ENCODE measurements around the gene KCNJ11. TPM values are rescaled to one million over a fixed set of nuclear protein-coding genes. Genes with fewer than 3 reads are reported as not detected.

The KCNJ11 gene
- total RNA-seq, 1 donor from 2014 or later, result 18.6 TPM

- H3K4me1 Mint-ChIP-seq (ENCODE audit: unreplicated experiment), result peaks cover 8% of the 10 kb centered on the region
- H3K4me3 Mint-ChIP-seq, result no peak overlapping the region
- H3K27ac Mint-ChIP-seq, result peak overlapping the region; percentile 55
- H3K9me3 Mint-ChIP-seq, result no peaks in the 10 kb centered on the region
- TF ChIP-seq CTCF (conservative IDR thresholded peaks at IDR 0.05), result peak; percentile 45
- H3K27me3 Mint-ChIP-seq, result peaks cover 2% of the 10 kb centered on the region
- no peak for DNase-seq (ENCODE audit: extremely low spot score, unreplicated experiment)
- H3K36me3 Mint-ChIP-seq, result no peaks in the 10 kb centered on the region
Measured at GRCh38 chr11:17405232-17406005, 17.0 kb upstream of the KCNJ11 start.

- Mint-ChIP-seq H3K36me3 (no peaks in the 10 kb centered on the region), H3K4me3 (no peak overlapping the region), H3K27ac (no peak overlapping the region), H3K27me3 (peaks cover 6% of the 10 kb centered on the region), H3K4me1 (ENCODE audit: unreplicated experiment) (peaks cover 8% of the 10 kb centered on the region), H3K9me3 (no peaks in the 10 kb centered on the region)
- DNase-seq (ENCODE audit: extremely low spot score, unreplicated experiment), result no peak
- no peak for TF ChIP-seq CTCF (conservative IDR thresholded peaks at IDR 0.05)
Measured at GRCh38 chr11:17403980-17404759, 15.7 kb upstream of the KCNJ11 start.

GRCh38 chr11:17402486-17402885 lies 14.0 kb upstream of the KCNJ11 start:
- Mint-ChIP-seq H3K9me3 (no peaks in the 10 kb centered on the region), H3K36me3 (no peaks in the 10 kb centered on the region), H3K4me1 (ENCODE audit: unreplicated experiment) (peaks cover 8% of the 10 kb centered on the region), H3K27me3 (peaks cover 6% of the 10 kb centered on the region), H3K27ac (no peak overlapping the region), H3K4me3 (no peak overlapping the region)
- TF ChIP-seq CTCF (conservative IDR thresholded peaks at IDR 0.05), result no peak
- no peak for DNase-seq (ENCODE audit: extremely low spot score, unreplicated experiment)

GRCh38 chr11:17401841-17402240 lies 13.4 kb upstream of the KCNJ11 start:
- H3K4me1 Mint-ChIP-seq (ENCODE audit: unreplicated experiment), result peaks cover 8% of the 10 kb centered on the region
- H3K4me3 Mint-ChIP-seq, result no peak overlapping the region
- no peak for TF ChIP-seq CTCF (conservative IDR thresholded peaks at IDR 0.05)
- no peaks in the 10 kb centered on the region for H3K9me3 Mint-ChIP-seq
- H3K27me3 Mint-ChIP-seq, result peaks cover 6% of the 10 kb centered on the region
- no peak overlapping the region for H3K27ac Mint-ChIP-seq
- no peak for DNase-seq (ENCODE audit: extremely low spot score, unreplicated experiment)
- H3K36me3 Mint-ChIP-seq, result no peaks in the 10 kb centered on the region

- Mint-ChIP-seq H3K9me3 (no peaks in the 10 kb centered on the region), H3K27me3 (peaks cover 6% of the 10 kb centered on the region), H3K4me3 (no peak overlapping the region), H3K36me3 (no peaks in the 10 kb centered on the region), H3K27ac (no peak overlapping the region), H3K4me1 (ENCODE audit: unreplicated experiment) (peaks cover 8% of the 10 kb centered on the region)
- TF ChIP-seq CTCF (conservative IDR thresholded peaks at IDR 0.05), result no peak
- no peak for DNase-seq (ENCODE audit: extremely low spot score, unreplicated experiment)
Measured at GRCh38 chr11:17401316-17401715, 12.9 kb upstream of the KCNJ11 start.

Data from type B pancreatic cell (in vitro differentiated cells).